ENCODE results near the gene SETD3. TPM values are rescaled to one million over a fixed set of nuclear protein-coding genes. Genes with fewer than 3 reads are reported as not detected.
A peak's percentile ranks its signal among the peaks of the same experiment; 100 is the strongest.

Gene SETD3
- total RNA-seq, 1 experiment from 2014 or later = 46.9 TPM

DNA sequence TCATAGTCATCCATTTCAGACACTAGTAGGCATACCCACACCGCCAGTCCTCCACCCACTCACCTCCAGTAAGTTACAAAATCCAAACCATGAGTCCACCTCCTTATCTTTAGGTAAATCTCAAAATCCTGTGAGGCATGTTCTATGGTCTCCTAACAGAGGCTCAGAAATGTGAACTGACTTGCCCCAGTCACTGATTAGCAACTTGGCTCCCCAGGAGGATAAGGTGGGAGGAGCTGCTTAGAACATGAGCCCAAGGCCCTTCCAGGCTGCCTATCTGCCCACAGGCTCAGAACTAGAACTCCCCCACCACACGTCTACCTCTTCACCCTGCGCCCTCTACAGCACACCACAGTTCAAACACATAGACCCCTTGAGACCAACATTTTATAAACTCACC, 19.9 kb downstream of the SETD3 start:
- no peak for DNase-seq (ENCODE audit: low read depth)

DNA sequence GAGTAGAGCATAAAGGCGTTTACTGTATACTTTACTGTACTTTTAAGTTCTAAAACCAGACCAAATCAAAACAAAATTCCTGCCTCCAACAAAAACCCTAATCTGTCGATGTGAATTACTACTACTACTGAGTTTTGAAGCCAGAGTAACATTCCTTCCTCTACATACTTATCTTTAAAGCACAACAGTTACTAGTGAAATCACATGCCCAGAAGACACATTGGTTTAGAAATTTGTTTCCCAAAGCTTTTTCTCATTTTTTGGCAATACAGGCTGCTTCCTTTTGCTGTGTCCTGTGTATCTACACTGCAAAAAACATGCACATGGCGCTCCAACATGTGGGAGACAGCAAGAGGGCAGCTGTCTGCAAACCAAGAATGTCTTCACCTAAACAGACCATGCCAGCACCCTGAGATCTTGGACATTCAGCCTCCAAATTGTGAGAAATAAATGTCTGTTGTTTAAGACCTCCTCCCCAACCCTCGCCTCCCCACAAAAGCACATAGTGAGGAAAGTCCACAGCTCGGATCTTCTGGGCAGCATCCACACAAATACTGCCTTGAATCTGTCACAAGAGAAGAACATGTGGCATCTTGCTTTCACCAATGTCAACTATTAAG, 21.1 kb downstream of the SETD3 start:
- no peak for DNase-seq (ENCODE audit: low read depth)

DNA sequence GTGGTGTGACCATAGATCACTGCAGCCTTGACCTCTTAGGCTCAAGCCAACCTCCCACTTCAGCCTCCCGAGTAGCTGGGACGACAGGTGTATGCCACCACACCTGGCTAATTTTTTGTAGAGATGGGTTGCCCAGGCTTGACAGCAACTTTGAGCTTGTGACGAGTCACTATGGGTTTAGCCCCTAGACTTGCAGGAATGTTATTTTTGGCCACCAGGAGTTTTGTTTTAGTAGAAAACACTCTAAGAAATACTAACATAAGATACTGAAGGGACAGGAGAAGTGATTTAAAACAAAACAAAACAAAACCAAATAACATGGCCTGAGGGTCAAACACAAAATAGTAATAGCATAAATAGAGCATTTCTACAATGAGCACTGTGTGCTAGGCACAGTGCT, 26.4 kb downstream of the SETD3 start:
- DNase-seq (ENCODE audit: low read depth) = no peak

DNA sequence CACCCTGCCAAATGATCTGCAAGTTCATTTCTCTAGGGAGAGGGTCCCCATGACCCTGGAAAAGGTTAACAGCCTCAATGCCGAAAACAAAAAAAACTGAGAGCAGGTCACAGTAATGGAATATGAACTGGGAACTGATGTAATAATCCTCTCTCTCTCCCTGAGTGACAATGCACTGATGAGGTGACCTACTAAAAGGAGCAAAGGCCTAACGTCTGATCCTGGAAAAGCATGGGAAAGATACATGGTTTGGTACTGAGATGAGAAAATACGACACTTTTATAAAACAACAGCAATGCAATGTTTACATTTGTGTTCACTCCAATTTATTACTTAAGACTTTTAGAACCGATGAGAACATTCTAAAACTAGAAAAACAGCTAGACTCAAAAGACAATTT, 27.7 kb downstream of the SETD3 start:
- no peak for DNase-seq (ENCODE audit: low read depth)

DNA sequence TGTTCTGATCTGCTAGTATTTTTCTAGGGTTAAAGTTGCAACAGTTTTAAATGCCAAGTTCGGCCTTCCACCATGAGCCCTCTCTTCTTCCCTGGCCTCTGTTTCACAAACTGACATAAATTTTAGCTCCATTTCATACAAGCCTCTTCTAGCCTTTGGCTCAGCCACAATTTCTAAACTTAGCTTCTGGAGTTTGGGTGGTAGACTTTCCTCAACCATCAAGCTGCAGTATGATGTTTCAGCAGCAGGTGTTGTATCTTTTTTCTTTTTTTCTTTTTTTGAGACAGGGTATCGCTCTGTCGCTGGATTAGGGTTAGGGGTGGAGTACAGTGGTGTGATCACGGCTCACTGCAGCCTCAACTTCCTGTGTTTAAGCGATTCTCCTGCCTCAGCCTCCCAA, 29.4 kb downstream of the SETD3 start:
- no peak for DNase-seq (ENCODE audit: low read depth)

DNA sequence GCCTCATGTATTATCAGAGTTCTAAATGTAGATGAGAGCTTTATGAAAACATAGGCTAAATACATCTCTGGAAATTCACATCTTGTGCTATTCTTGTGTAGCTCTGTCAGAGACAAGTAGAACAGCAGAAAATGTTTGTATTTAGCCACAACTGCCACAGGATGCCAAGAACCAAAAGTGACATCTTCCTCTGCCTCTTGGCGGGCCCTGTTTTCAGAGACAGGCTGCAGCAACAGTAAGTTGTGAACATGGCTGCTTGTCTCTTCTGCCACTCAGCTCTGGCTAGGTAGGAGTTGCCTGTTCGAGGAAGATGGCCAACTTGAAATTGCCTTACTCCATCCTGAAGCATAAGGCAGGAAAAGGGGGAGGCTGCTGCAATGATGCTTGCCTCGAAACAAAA, 30.4 kb downstream of the SETD3 start:
- DNase-seq (ENCODE audit: low read depth) = no peak

DNA sequence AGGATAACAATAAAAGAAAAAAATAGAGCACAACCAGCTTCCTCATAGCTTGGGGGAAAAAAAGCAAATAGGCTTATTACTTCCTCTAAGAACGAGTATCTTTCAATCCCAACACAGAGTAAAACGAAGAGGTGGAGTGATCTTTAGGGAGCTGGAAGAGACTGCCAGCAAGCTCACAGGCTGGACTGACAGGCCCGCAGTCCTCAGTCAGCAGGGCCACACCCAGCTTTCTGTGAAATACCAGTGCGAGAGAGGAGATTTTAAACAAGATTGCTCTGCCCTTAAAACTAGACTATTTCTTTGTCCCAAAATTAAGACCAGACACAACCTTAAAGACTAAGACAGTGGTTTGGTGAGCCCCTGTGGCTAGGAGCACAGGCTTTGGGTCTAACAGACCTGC, 32.9 kb downstream of the SETD3 start:
- no peak for DNase-seq (ENCODE audit: low read depth)

DNA sequence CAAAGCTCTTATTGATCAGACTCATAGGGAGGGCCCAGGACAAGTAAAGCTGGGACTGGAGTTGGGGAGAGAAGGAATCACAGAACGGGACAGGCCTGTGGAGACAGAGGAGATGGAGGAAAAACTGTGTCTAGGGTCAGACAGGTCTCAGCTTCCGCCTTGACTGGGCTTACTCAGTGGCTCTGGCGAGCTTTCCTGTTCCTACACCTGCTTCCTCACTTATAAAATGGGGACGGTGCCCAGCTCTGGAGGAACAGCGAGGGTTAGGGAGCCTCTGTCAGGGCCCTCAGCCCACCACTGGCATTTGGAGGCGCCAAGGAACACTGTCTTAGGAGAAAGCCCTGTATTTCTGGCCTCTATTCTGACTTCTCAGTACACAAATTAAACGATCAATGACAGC, 34.7 kb downstream of the SETD3 start:
- no peak for DNase-seq (ENCODE audit: low read depth)

DNA sequence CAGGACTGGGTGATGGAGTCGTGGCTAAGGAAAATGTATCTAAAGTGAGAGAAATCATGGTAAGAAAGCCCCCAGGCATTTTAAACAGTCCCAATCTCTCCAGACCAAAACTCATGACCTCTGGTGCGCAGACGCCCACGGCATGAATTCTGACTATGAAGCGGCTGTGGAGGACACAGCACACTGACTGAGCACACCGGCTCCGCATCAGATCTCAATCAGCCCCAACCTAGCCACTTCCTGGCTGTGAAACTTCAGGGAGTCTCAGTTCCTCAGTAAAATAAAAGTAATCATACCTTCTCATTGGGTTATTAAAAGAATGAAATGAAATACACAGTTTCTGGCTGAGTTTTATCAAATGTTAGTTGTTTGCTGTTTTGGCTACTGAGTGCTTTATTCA, 38.7 kb downstream of the SETD3 start:
- DNase-seq (ENCODE audit: low read depth) = no peak

DNA sequence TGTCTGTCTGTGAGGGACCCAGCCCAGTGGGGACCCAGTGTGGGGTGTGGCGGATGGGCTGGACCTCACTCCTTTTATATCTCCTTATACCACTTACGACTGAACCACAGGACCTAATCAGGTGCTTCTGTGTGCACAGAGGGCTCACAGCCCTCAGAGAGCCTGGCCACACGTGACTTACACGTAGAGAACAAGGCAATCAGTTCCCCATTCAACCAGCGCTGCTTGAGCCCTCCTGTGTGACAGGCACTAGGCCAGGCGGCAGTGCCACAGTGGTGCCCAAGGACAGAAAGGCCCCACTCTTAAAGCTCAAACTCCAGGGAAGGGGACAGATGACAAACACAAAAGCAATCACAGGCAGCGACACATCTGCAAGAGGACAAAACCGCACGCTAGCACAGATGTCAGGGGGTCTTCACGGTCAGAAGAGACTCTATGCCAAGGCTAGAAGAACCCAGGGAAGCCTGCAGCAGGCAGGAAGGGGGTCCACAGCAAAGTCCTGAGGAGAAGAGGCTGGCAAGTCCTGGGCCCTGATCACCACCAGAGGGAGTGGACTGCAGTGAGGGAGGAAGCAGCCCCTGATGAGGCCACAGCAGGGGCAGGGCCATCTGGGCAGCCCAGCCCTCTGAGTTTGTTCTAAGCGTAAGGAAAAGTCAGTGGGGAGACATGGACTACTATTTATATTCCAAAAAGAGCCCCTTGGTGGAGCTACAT, 39.3 kb downstream of the SETD3 start:
- DNase-seq (ENCODE audit: low read depth) = no peak

DNA sequence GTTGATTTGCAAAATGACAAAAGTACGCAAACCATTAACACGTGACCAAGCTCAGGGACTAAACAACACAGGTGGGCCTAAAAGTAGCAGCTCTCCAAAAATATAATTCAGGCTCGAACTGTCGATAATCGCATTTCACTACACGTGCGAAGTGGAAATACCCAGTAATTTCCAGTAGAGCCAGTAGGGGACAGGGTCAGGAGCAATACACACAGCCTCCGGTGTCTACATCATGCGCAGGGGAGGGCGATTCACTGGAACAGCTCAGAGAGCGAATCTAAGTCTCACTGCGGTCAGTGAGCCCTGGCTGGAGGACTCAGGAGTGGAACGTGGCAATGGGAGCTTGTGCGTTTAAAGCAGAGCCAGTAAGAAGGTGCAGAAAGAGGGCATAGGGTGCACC, 40.4 kb downstream of the SETD3 start:
- DNase-seq (ENCODE audit: low read depth) = no peak

DNA sequence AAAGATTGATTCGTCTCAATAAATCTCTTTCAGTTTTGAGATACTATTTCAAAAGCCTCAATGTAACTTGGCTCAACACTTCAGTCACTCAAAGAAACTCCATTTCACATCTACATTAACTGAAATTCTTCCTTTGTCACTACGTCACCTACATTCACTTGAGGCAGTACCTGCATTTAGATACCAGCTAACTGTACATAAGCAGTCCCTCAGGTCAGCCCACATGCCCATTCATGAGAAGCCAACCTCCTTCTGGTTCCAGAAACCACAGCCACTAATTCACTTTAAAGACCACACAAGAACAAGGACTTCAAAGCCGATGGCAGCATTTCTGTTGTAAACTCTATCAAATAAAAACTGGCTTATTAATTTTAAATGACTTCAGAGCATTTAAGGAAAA, 43.0 kb downstream of the SETD3 start:
- DNase-seq (ENCODE audit: low read depth) = no peak

DNA sequence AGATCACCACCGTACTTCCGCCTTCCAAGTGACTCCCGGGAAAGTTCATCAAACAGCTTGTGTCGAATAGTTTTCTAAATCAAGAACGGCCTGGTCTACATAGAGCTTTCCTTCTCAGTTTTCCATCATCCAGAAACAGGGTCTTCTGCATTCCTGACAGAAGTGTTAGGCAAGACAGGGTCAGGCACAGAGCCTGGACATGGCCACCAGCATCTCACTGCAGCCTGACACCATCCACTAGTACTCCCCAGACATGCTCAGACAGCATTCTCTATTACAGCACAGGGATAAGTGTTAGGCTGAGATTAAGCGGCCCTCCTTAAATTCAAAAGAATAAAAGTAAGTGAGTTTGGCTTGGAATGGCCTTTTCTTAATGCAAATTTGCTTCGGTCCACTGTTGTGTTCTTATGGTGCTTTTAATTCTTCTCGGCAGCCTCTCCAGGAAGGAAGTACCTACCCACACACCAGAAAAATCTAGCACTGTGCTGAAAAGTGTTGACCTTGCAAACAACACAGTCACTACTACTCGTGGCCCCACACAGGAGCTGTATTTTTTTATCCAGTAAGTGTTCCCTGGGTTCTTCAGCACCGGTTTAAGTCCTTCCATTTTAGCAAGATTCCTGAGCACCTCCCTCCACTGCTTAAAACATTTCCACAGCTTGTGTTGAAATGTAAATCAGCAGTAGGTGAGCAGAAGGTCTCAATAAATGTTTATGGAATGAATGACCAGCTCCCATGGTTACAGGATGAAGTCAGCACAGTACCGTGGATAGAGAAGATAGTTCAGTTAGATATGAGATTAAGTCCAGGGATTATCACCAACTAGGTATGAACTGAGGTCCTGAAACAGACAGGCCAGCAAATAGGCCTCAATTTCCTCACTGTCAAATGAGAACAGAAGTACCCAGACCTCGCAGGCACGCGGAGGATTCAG, 44.1 kb downstream of the SETD3 start:
- DNase-seq (ENCODE audit: low read depth) = no peak

DNA sequence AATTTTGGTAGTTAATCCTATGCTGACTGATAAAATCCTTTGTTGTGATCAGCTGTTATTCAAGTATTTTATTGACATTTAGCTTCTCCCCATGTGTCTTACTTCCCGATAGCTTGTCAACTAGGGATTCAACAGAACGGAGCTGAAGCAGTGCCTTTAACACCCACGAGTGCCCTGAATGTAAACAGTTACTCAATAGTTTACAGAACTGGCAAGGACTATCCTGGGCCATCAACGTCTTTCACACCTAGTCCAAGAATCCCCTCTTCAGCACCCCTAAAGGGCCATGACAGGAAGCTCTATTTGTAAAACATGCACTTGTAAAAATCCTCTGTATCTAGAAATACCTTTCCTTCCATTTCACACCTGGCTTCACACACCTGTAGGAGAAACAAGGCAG, 45.3 kb downstream of the SETD3 start:
- no peak for DNase-seq (ENCODE audit: low read depth)

DNA sequence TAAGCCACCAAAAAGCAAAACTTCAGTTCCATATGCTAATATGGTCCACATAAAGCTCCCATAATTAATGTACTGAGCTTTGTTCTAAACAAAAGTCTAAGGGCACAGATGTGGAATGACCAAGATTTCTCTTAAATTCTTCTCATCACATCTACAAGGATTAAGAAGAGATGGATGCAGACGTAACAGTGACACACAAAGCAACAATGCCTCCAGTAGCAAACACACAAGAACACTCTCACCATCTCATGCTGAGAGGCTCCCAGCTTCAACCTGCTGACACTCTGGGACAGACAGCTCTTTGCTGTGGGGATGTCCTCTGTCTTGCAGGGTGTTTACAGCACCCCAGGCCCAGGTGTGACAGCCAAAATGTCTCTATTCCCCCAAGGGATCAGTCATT, 48.2 kb downstream of the SETD3 start:
- DNase-seq (ENCODE audit: low read depth) = no peak

DNA sequence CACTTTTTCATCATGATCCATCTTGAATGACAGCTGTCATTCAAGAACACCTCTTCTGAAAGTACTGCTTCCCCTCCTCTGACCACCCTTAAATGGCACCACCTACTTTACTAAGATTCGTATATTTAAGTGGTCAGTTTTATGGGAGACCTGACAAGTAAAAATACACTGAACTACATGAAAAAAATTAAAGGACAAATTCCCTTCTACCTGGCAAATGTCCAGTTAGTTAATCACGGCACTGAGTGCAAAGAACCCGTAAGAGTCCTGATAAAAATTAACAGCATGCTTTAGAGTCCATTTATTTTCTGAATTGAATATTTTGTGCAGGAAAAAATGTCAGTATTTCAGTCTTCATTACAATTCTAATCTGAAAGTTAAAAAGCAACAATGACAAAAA, 48.7 kb downstream of the SETD3 start:
- DNase-seq (ENCODE audit: low read depth) = no peak

DNA sequence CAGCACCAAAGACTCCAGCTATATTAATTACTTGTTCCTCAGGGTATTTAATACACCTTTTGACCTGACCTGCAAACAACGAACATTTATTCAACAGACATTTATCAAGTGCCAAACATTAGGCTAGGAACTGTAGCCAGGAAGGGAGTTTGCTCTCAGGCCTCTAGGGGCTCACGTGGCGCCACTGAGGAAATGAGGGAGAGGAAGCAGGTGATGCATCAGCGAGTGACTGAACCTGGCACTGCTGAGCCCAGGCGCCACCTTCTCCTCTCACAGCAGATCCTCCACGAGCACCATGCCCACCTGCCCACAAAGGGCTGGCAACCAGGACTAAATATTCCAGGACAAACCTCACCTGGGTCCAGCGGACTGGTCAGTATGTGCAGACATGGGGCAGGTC, 50.2 kb downstream of the SETD3 start:
- DNase-seq (ENCODE audit: low read depth) = no peak

DNA sequence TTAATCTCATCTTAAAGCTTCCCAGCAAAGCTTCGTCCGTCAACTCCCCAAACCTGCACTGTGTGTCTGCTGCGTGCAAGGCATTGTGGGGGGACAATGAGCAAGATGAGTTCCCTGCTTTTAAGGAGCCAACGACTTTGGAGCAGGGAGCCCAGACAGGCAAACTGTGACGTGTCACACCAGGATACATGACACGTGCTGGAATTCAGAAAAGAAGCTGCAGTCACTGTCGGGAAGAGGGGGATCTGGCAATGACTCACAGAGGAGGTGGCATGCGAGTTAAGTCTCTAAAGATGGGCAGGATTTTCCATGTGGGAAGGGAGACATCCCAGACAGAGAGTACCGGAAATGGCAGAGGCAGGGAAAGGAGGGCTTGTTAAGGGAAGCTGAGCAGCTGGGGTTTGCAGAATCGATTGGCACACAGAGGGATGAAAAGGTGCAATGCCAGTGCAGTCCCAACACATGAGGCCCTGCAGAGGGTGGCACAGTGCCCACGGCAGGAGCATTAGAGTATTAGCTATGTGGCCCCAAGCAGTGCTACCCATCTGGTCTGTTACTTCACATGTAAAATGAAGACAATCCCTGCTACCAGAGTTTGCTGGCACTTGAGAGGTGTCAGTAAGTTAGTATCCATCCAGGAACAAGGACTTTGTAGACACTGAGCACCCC, 52.9 kb downstream of the SETD3 start:
- DNase-seq (ENCODE audit: low read depth) = peak; percentile 90

DNA sequence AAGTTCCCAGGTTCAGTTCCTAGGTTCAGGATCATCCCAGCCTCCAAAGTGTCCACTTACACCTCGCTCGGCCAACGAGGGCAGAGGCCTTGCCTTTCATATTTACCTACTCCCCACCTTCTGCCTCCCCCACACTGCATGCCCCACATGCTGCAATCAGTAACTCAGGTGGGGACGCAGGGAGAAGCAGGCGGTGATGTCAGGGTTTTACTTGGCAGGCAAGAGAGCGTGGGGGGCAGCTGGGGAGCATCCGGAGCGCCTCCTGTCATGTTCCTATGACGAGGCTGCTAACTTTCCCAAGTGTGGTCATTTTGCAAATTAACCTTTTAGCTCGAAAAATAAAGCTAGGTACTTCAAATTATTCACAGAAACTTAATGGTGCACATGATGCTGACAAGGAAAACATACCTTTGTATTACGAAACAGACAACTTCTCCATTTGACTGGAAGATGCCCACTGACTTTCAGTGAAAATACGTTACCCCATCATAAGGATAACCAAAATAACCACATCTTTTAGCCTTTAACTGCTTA, 53.8 kb downstream of the SETD3 start:
- no peak for DNase-seq (ENCODE audit: low read depth)

DNA sequence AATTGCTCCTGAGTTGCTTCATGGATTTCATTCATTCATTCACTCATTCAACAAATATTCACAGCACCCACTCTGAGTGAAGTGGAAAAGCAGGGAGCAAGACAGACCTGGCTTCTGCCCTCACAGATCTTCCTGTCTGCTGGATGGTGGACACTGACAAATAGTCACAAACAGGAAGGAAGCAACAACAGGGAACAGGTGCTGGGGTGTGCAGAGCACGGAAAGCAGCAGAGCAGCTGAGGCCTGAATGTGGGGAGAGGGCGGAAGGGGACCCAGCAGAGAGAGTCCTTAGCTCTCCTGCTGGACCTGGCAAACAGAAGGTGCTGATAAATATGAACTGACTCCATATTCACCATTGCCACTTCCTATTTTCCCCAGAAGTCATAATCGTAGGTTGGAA, 54.4 kb downstream of the SETD3 start:
- no peak for DNase-seq (ENCODE audit: low read depth)

DNA sequence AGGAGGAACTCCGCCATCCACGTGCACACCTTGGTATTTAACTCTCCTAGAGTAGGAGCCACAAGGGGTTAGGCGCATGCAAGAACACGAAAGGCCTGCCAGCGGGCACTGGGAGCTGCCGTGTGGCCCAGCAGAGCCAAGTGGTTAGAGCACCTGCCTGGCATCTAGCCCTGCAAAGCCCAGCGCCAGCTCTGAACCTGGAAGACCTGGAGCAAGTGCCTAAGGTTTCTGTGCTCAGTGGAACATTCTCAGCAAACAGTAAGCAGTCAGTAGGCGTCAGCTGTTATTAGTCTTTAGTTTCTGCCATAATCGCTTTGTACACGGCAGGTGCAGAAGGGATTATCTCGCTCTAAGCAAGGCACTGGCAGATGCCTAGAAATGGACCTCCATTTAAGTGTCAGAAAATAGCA, 55.4 kb downstream of the SETD3 start:
- DNase-seq (ENCODE audit: low read depth) = no peak

DNA sequence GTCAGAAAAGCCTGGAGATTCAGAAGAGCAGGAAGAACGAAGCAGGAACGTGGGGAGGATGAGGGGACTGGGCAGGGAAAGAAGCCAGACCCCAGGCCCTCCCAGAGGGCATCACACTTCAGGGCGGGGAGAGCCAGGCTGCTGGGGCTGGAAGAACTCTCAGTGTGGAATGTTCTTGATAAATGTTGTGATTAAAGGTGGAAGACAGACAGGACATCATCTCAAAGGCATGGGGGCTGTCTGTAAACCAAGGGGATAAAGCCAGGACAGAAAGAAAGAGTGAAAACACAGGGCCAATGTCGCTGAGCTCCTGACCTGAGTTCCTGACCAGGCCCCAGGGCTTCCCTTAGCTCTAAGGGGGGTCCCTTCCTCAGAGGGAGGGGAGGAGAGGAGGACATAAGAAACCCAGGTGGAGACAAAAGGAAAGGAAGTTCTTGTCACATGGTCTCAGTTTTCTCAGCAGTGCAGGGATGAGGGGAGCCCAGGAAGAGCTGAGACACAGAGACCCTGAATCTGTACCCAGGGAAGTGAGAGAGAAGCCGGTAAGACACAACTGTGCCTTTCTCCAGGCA, 56.3 kb downstream of the SETD3 start:
- no peak for DNase-seq (ENCODE audit: low read depth)
